Hematopoietic multipotent progenitor cell treated with erythropoietin and hydrocortisone succinate and interleukin-3 and kit ligand, for 15 days (in vitro differentiated cells): Measurements from ENCODE around the gene RBM34.
"Not testable (repeated sequence)": the region's sequence is repeated elsewhere in the genome, so short reads cannot be mapped to it uniquely, and the experiment has no call there.

Experiments used
- DNase-seq: peaks from one replicate; pipeline ENCODE4 v3.0.0-alpha.2; 2015; ENCODE audit warnings: low spot score

RBM34 gene

DNA sequence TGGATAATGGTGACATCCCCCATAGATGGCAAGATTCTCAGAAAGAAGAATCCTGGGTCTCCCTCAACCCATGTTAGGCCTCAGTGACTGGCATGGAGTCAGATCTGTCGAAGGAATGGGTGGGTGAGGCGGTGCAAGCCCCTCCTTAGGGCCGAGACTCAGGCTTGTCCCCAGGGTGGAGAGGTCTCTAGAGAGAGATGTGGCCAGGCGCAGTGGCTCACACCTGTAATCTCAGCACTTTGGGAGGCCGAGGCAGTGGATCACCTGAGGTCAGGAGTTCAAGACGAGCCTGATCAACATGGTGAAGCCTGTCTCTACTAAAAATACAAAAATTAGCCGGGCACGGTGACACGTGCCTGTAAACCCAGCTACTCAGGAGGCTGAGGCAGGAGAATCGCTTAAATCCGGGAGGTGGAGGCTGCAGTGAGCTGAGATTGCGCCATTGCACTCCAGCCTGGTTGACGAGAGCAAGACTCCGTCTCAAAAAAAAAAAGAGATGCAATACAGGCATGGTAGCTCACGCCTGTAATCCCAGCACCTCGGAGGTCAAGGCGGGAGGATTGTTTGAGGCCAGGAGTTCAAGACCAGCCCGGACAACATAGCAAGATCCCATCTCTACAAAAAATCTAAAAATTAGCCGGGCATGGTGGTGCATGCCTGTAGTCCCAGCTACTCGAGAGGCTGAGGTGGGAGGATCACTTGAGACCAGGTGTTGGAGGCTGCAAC lies 69.6 kb downstream of the RBM34 start:
- not testable (repeated sequence) for DNase-seq

DNA sequence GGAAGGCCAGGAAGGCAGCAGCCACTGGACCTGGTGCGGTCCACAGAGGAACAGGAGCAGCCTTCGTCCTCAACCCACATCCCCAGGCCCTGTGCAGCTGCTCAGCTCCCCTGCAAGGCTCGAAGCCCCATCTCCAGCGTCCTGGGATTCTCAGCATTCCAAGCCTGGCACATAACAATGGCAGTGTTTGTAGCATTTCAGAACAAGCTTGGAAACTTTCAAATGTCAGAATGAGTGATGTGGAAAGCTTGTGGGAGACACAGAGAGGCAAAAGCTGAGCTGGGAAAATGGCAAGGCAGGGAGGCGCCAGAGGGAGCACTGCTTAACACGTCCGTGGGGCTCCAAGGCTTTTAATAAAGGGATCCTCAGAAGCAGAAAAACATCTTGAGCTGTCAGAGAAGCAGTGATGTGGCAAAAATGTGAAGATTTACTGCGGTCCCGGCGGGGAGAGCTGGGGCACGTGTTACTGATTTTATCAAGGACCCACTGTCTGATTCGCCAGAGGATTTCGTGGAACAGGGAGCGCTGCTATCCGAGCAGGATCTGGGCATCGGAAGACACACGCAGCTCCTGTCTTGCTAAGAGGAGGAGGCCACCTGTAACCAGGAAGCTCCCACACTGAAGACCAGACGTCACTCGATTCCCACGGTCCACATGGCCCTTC lies 70.5 kb downstream of the RBM34 start:
- DNase-seq: no peak

DNA sequence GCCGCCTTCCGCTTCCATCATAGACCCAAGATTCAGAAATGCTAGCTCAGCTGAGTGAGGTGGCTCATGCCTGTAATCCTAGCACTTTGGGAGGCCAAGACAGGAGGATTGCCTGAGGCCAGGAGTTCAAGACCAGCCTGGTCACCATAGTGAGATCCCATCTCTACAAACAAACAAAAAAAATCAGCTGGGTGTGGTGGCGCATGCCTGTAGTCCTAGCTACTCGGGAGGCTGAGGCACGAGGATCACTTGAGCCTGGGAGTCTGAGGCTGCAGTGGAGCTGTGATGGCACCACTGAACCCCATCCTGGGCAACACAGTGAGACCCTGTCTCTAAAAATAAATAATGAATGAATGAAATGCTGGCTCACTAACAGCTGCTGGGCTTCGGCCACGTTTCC lies 72.1 kb downstream of the RBM34 start:
- DNase-seq: no peak

DNA sequence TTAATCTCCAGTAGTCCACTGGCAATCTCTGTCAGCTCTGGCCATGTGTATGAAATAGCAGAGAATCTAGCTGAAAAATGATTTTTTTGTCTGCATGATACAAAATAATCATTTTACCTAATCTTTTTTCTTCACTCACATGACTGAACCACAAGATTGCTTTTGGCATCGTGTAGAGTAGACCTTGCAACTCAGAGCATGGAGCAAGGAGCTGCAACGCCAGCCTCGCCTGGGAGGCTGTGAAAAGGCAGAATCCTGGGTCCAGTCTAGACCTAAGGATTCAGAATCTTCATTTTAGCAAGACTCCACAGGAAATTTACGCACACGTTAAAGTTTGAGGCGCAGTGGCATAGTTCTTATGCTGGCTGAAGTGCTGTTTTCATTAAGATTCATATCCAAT lies 72.6 kb downstream of the RBM34 start:
- no peak for DNase-seq

DNA sequence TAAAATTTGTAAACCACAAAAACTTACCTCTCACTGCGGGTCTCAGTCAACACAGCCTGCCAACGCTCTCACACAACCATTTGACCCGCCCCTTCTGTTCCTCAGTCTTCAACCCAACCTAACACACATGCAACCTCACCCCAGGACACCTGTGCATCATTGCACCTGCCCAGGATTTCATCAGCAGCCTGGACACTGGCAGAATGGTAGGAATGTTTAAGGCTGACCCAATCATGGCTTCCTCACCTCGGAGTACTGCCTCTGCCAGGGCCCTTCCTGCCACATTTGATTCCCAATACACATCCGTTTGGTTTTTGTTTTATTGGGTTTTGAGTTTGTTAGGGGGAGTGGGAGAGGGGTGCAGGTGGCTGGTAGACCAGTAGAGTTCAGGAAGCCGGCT lies 73.1 kb downstream of the RBM34 start:
- DNase-seq: no peak

DNA sequence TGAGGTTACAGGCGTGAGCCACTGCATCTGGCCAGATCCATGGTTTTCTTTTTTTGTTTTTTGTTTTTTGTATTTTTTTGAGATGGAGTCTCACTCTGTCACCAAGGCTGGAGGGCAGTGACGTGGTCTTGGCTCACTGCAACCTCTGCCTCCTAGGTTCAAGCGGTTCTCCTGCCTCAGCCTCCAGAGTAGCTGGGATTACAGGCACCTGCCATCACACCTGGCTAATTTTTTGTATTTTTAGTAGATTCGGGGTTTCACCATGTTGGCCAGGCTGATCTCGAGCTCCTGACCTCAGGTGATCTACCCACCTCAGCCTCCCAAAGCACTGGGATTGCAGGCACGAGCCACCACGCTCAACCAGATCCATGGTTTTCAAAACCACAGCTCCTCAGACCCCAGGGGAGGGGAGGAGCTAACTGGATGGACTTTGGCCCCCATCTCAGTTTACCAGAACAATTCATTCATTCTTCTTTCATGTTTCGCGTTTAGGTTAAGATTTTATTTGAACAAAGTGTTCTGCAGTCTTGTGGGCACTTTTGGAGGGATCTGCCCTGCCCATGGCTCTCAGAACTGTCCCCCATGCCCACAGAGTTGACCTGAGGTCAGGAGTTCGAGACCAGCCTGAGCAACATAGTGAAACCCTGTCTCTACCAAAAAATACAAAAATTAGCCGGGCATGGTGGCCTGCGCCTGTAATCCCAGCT lies 75.5 kb downstream of the RBM34 start:
- DNase-seq: not testable (repeated sequence)
